Mucosa of rectum (tissue), 2 donors: Measurements from ENCODE around the gene VTCN1.

Source experiments
- H3K27ac ChIP-seq, 2 donors: one replicate each; pipeline ENCODE4 v1.7.0; 2013; ENCODE audit warnings: inconsistent platforms in 2 of 2, low read depth in 2 of 2, low read length in 2 of 2
- H3K27me3 ChIP-seq, 2 donors: one replicate each; pipeline ENCODE4 v1.7.0; 2013; ENCODE audit warnings: low read length in 2 of 2; ENCODE audit not compliant: control insufficient read depth in 2 of 2, insufficient read depth in 2 of 2
- H3K36me3 ChIP-seq, 2 donors: one replicate each; pipeline ENCODE4 v1.7.0; 2013; ENCODE audit warnings: low read length in 2 of 2; ENCODE audit not compliant: control insufficient read depth in 2 of 2, insufficient read depth in 2 of 2
- H3K4me1 ChIP-seq, 2 donors: one replicate each; pipeline ENCODE4 v1.7.0; 2013; ENCODE audit warnings: low read length in 2 of 2, mild to moderate bottlenecking in 1 of 2; ENCODE audit not compliant: control insufficient read depth in 2 of 2, insufficient read depth in 2 of 2
- H3K4me3 ChIP-seq, 2 donors: one replicate each; pipeline ENCODE4 v1.7.0; 2013; ENCODE audit warnings: low read length in 2 of 2
- H3K9ac ChIP-seq, 2 donors: one replicate each; pipeline ENCODE4 v1.7.0; 2013; ENCODE audit warnings: low read length in 2 of 2, low read depth in 1 of 2, mild to moderate bottlenecking in 1 of 2
- H3K9me3 ChIP-seq, 2 donors: one replicate each; pipeline ENCODE4 v1.7.0; 2013; ENCODE audit warnings: low read length in 2 of 2; ENCODE audit not compliant: control insufficient read depth in 2 of 2
- donor health status: healthy.
- donor health status: Normal muscosa, but diverticular disease.

The VTCN1 gene

GRCh38 chr1:117213046-117213445 lies 2.3 kb upstream of the VTCN1 start:
- Histone ChIP-seq H3K4me3 (no peak overlapping the region), H3K9me3 (no peaks in the 10 kb centered on the region), H3K9ac (no peak overlapping the region), H3K36me3 (no peaks in the 10 kb centered on the region), H3K4me1 (no peaks in the 10 kb centered on the region), H3K27ac (no peak overlapping the region), H3K27me3 (peaks cover 0 to 3% of the 10 kb centered on the region in 2 donors)

- H3K36me3 ChIP-seq = no peaks in the 10 kb centered on the region
- no peak overlapping the region for H3K27ac ChIP-seq
- H3K27me3 ChIP-seq = peaks cover 0 to 3% of the 10 kb centered on the region in 2 donors
- H3K4me1 ChIP-seq = no peaks in the 10 kb centered on the region
- H3K9ac ChIP-seq = no peak overlapping the region
- H3K9me3 ChIP-seq = no peaks in the 10 kb centered on the region
- no peak overlapping the region for H3K4me3 ChIP-seq
These were observed 341 bp downstream of the VTCN1 start for GRCh38 chr1:117210386-117210785.

DNA sequence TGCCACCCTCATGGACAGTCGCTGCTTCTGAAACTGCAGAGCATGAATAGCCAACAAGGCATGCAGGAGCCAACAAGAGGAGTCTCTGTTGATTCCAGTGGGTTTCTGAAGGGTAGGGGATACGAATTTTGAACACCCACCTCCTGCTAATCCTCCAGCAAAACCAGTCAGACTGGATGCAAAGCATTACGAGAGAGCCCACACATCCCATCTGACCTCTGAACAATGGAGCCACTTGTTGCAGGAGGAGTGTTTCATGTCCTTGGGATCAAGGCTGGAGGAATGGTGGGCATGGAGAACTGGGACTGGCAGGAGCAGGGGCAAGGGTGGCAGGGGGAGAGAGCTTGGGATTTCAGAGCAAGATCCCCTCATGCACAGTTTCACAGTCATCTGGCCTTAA lies 1.6 kb downstream of the VTCN1 start:
- Histone ChIP-seq H3K27ac (no peak overlapping the region), H3K27me3 (peaks cover 0 to 3% of the 10 kb centered on the region in 2 donors), H3K4me3 (no peak overlapping the region), H3K36me3 (no peaks in the 10 kb centered on the region), H3K9ac (no peak overlapping the region), H3K4me1 (no peaks in the 10 kb centered on the region), H3K9me3 (no peaks in the 10 kb centered on the region)

DNA sequence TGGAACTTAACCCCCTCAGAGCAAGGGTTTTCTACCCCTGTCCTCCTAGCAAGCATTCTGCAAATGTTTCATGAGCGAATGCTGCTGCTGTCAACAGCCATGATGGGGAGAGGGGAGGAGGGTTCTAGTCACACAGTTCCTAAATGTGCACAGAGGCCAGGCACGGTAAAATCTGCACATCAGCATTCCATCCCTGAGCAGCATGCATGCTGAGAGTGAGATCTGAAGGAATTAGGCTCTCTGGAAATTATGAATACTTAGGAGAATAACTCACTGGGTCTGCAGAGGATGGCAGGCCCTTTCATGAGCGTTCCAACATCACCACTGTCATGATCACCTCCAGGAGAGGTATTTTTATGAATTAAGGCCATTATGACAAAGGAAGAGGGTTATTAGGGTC lies 2.1 kb downstream of the VTCN1 start:
- Histone ChIP-seq H3K4me3 (no peak overlapping the region), H3K9me3 (no peaks in the 10 kb centered on the region), H3K36me3 (no peaks in the 10 kb centered on the region), H3K4me1 (no peaks in the 10 kb centered on the region), H3K27ac (no peak overlapping the region), H3K27me3 (peaks cover 0 to 3% of the 10 kb centered on the region in 2 donors), H3K9ac (no peak overlapping the region)

DNA sequence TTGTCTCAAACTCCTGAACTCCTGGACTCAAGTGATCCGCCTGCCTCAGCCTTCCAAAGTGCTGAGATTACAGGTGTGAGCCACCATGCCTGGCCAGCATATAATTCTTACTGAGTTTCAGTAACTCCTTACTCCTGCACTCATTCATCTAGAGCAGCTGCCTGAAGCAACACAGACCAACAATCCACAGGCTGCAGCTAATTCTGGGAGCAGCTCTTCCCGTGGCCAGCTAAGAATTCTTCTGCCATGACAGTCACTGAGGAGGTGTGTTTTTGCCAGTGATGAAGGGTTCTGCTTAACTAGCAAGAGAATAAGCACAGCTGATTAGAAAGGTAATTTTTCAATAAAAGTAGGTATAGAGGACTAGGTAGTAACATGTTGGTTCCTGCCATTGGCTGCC lies 5.4 kb downstream of the VTCN1 start:
- Histone ChIP-seq H3K36me3 (no peaks in the 10 kb centered on the region), H3K9me3 (no peaks in the 10 kb centered on the region), H3K4me1 (no peaks in the 10 kb centered on the region), H3K4me3 (no peak overlapping the region), H3K27ac (no peak overlapping the region), H3K27me3 (peaks cover 3 to 5% of the 10 kb centered on the region in 2 donors), H3K9ac (no peak overlapping the region)

DNA sequence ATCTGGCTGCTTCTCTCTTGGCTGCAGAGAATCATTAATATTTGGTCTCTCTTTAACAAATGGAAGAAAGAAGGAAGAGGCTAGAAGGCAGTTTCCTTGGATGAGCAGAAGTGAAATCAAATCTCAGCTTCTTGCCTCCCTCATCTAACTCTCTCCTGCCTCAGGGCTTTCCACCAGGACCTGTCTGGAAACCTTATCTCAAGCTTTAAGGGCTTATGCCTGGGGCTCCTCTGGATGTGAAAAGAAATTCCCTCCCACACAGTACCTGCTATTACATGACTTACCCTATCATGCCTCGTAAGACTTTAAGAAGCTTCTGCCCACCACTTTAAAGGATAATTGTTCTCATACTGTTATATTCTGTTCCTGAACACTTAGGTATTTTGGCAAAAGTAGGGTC lies 8.9 kb downstream of the VTCN1 start:
- H3K27me3 ChIP-seq = peaks cover 0 to 5% of the 10 kb centered on the region in 2 donors
- no peak overlapping the region for H3K9ac ChIP-seq
- no peaks in the 10 kb centered on the region for H3K4me1 ChIP-seq
- H3K9me3 ChIP-seq = no peaks in the 10 kb centered on the region
- no peaks in the 10 kb centered on the region for H3K36me3 ChIP-seq
- no peak overlapping the region for H3K4me3 ChIP-seq
- H3K27ac ChIP-seq = no peak overlapping the region

DNA sequence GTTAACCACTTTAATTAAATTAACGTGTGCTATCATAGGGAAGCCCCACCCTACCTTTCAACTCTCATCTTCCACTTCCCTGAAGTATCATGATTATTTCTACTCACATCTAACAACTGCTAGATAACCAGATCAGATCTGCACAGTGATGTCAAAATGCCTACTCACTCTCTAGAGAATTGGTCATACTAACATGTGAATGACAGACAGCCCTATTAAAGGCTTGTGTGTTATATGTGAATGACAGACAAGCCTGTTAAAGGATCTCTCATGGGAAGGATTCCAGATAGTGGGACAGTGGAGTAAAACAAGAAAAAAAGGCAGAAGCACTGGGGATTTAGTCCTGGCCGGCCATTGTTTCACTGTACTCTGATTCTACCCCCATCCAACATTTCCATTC lies 12.6 kb downstream of the VTCN1 start:
- no peak overlapping the region for H3K9ac ChIP-seq
- no peaks in the 10 kb centered on the region for H3K4me1 ChIP-seq
- H3K4me3 ChIP-seq = no peak overlapping the region
- no peaks in the 10 kb centered on the region for H3K9me3 ChIP-seq
- H3K27ac ChIP-seq = no peak overlapping the region
- no peaks in the 10 kb centered on the region for H3K36me3 ChIP-seq
- H3K27me3 ChIP-seq = peaks cover 0 to 5% of the 10 kb centered on the region in 2 donors

- Histone ChIP-seq H3K4me1 (no peaks in the 10 kb centered on the region), H3K27me3 (no peaks in the 10 kb centered on the region), H3K9me3 (no peaks in the 10 kb centered on the region), H3K4me3 (no peak overlapping the region), H3K36me3 (no peaks in the 10 kb centered on the region), H3K9ac (no peak overlapping the region), H3K27ac (no peak overlapping the region)
These were observed 21.0 kb downstream of the VTCN1 start for GRCh38 chr1:117189726-117190125.

DNA sequence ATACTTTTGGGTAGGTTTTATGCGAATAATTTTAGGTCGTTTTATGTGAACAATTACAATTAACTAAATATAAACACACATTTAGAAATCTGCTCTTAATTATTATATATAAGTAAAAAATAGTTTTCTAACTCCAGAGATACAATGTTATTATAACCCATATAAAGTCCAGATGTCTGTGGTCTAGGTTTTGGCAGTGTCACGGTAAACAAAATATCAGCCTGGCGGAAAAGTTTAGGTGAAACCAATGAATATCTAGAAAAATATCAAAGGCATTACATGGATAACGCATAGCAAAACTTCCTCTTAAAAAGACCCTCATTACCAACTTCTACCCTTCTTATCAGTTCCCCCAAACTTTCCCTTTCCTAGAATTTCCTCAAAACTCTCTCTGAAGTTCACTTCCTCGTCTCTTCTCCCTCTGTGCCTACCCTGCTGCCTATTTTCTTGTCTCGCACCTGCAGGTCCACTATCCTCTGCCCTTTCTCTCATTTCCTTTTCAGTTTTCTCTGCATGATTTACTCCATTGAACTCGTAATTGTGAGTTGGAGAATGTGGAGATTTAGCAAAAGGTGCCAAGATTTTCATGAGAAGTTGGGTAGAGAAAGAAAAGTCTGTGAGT lies 21.8 kb downstream of the VTCN1 start:
- Histone ChIP-seq H3K9ac (no peak overlapping the region), H3K4me1 (no peaks in the 10 kb centered on the region), H3K36me3 (no peaks in the 10 kb centered on the region), H3K4me3 (no peak overlapping the region), H3K27ac (no peak overlapping the region), H3K27me3 (no peaks in the 10 kb centered on the region), H3K9me3 (no peaks in the 10 kb centered on the region)

- Histone ChIP-seq H3K27ac (no peak overlapping the region), H3K9me3 (no peaks in the 10 kb centered on the region), H3K9ac (no peak overlapping the region), H3K4me1 (no peaks in the 10 kb centered on the region), H3K4me3 (no peak overlapping the region), H3K27me3 (no peaks in the 10 kb centered on the region), H3K36me3 (no peaks in the 10 kb centered on the region)
These were observed 22.4 kb downstream of the VTCN1 start for GRCh38 chr1:117188170-117188815.
